OCI-LY1 (cell line): Measurements from ENCODE around the gene MBNL1.

Experiments used
- CTCF ChIP-seq: fragments of 200-600 bp; sonication (generic), shearing (Covaris generic); IDR thresholded peaks from 2 replicates; pipeline ENCODE4 v1.5.1; 2017; ENCODE audit warnings: mild to moderate bottlenecking, antibody characterized with exemption, low read length, moderate library complexity, mixed read lengths
- EZH2 ChIP-seq: fragments of 200-600 bp; sonication (generic), shearing (Covaris generic); IDR thresholded peaks from 2 replicates; pipeline ENCODE4 v1.8.0; 2017; ENCODE audit warnings: borderline replicate concordance, mixed run types, mild to moderate bottlenecking, antibody characterized with exemption, low read length, moderate library complexity, mixed read lengths

- TF ChIP-seq CTCF (no peak), EZH2 (no peak)
Observed at GRCh38 chr3:152263711-152264110, 5.0 kb upstream of the MBNL1 start.
